Gastrocnemius medialis (tissue), 4 donors: ENCODE measurements around the gene PCDH1.

Source experiments
- CTCF ChIP-seq, 5 experiments: fragments of 450-650 bp in 3 of 5; fragments of 200-600 bp in 2 of 5; sonication (generic) in 2 of 5; IDR thresholded peaks in 4 of 5; conservative IDR thresholded peaks in 1 of 5; 1 replicate in 4 of 5; 2 replicates in 1 of 5; pipeline ENCODE4 v1.5.1; 2016 to 2019; ENCODE audit warnings: antibody characterized with exemption in 5 of 5, mild to moderate bottlenecking in 3 of 5, moderate library complexity in 3 of 5
- POLR2A ChIP-seq, 2 donors: fragments of 450-650 bp; IDR thresholded peaks; one replicate each; pipeline ENCODE4 v1.6.1; 2017; ENCODE audit warnings: antibody characterized with exemption in 2 of 2, mild to moderate bottlenecking in 2 of 2, moderate library complexity in 2 of 2

- TF ChIP-seq POLR2A (IDR thresholded peaks at IDR 0.05) (no peak), CTCF (IDR thresholded peaks at IDR 0.05 in 4 of 5, conservative IDR thresholded peaks at IDR 0.05 in 1 of 5) (no peak)
Measured at GRCh38 chr5:141823056-141823455, 55.2 kb downstream of the PCDH1 start.
